T follicular helper cell (primary cell): ENCODE measurements around the gene CRB1.
"Not testable (repeated sequence)": the region's sequence is repeated elsewhere in the genome, so short reads cannot be mapped to it uniquely, and the experiment has no call there.

Experiments
- DNase-seq: peaks from one replicate; pipeline ENCODE4 v3.0.0-alpha.2; 2020; ENCODE audit warnings: low read depth

The CRB1 gene

GRCh38 chr1:197399755-197400521, 131.9 kb downstream of the CRB1 start:
- no peak for DNase-seq

- no peak for DNase-seq
Measured at GRCh38 chr1:197400522-197400902, 132.5 kb downstream of the CRB1 start.

- no peak for DNase-seq
Measured at GRCh38 chr1:197402189-197402588, 134.1 kb downstream of the CRB1 start.

GRCh38 chr1:197404774-197405173, 136.7 kb downstream of the CRB1 start:
- DNase-seq: not testable (repeated sequence)

GRCh38 chr1:197405614-197406013, 137.6 kb downstream of the CRB1 start:
- DNase-seq: not testable (repeated sequence)

- DNase-seq: no peak
Measured at GRCh38 chr1:197413564-197413963, 145.5 kb downstream of the CRB1 start.

GRCh38 chr1:197415221-197415620, 147.2 kb downstream of the CRB1 start:
- DNase-seq: no peak

GRCh38 chr1:197418693-197419092, 150.6 kb downstream of the CRB1 start:
- DNase-seq: no peak

- no peak for DNase-seq
Measured at GRCh38 chr1:197422993-197423392, 154.9 kb downstream of the CRB1 start.

- DNase-seq: no peak
Measured at GRCh38 chr1:197424380-197424779, 156.3 kb downstream of the CRB1 start.

- DNase-seq: no peak
Measured at GRCh38 chr1:197429372-197429771, 161.3 kb downstream of the CRB1 start.

- no peak for DNase-seq
Measured at GRCh38 chr1:197435224-197435623, 167.2 kb downstream of the CRB1 start.

- no peak for DNase-seq
Measured at GRCh38 chr1:197437601-197438000, 169.5 kb downstream of the CRB1 start.

GRCh38 chr1:197438010-197438790, 170.1 kb downstream of the CRB1 start:
- DNase-seq: no peak

- no peak for DNase-seq
Measured at GRCh38 chr1:197439708-197440280, 171.7 kb downstream of the CRB1 start.

- no peak for DNase-seq
Measured at GRCh38 chr1:197440715-197441114, 172.7 kb downstream of the CRB1 start.

- DNase-seq: no peak
Measured at GRCh38 chr1:197441999-197442414, 174.0 kb downstream of the CRB1 start.

GRCh38 chr1:197444755-197445154, 176.7 kb downstream of the CRB1 start:
- no peak for DNase-seq

- no peak for DNase-seq
Measured at GRCh38 chr1:197448121-197448779, 180.2 kb downstream of the CRB1 start.

- no peak for DNase-seq
Measured at GRCh38 chr1:197451381-197451780, 183.3 kb downstream of the CRB1 start.

GRCh38 chr1:197453376-197454058, 185.5 kb downstream of the CRB1 start:
- DNase-seq: no peak

GRCh38 chr1:197462539-197462938, 194.5 kb downstream of the CRB1 start:
- no peak for DNase-seq
